AG08395 (cell line): ENCODE results near the gene MYRIP.
A peak's percentile ranks its signal among the peaks of the same experiment; 100 is the strongest.
"Not testable (repeated sequence)": the region's sequence is repeated elsewhere in the genome, so short reads cannot be mapped to it uniquely, and the experiment has no call there.

Source experiments
- DNase-seq: peaks from one replicate; pipeline ENCODE4 v3.0.0; 2012; ENCODE audit warnings: mixed read lengths, low spot score

The MYRIP gene

DNA sequence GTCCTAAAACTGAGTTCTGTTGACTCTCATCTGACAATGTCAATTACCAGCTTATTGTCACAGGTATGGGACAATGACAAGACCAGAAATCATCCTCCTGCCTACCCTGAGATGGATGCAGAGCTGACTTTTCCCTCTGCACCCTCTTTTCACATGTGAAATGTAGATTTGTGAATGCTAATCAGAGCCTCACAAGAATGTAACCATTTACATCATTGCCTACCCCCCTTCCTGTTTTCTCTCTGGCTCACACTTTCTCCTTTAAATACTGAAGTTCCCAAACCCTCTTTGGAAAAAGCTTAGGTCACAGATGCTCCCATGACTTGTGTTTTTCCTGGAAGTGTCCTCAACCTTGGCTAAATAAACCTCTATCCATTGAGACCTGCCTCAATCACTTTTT, 228.2 kb downstream of the MYRIP start:
- no peak for DNase-seq

DNA sequence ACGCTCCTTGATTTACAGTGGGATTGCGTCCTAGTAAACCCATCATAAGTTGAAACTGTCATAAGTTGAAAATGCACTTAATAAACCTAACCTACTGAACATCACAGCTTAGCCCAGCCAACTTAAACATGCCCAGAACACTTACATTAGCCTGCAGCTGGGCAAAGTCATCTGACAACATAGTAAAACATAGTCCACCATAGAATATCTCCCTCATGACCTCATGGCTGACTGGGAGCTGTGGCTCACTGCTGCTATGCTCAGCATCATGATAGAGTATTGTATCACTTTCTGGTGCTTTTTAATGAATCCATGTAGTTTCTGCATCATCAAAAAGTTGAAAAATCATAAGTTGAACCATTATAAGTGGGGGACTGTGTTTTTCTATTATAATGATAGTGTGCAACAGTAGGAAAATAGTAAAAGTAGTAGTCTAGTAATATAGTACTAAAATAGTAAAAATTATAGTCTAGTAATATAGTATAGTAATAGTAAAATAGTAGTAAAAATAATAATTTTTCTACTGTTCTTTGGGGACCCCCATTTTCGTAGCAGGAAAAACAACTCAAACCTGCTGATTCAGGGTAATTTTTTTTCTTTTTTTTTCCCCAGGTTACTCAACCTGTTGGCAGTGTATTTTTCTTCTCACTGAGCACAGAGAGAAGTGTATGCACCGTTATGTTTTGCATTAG, 233.5 kb downstream of the MYRIP start:
- DNase-seq: no peak

DNA sequence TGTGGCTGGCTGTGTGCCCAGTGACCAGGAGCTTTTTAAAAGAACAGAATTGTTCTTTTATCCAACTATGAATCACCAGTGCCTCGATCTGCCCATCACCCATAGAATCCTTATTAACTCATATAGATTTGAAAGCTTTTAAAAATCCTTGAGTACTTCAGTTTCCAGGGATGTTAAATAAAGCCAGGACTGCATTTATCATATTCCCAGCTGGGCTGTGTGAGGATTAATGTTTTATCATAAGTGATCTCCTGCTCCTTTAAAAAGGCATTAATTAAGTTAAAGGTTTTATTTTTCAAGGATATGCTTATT, 234.0 kb downstream of the MYRIP start:
- DNase-seq: peak; percentile 10

DNA sequence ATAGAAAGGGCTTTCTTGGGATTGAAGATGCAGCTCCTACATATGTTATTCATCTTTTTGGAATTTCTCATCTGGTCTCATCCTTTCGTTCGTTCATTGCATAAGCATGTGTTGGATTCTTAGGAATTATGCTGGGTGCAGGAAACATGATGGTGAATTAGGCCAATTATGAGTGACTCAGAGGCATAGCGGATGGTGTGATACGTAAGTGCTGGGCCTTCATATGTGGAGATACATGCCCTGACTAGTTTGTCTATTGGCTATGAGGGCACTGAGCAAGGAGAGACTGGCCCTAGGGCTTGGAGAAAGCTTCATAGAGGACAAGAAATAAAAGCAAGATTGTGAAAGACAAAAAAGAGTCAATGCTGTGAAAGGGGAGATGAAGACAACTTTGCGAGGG, 235.1 kb downstream of the MYRIP start:
- DNase-seq: peak; percentile 76

DNA sequence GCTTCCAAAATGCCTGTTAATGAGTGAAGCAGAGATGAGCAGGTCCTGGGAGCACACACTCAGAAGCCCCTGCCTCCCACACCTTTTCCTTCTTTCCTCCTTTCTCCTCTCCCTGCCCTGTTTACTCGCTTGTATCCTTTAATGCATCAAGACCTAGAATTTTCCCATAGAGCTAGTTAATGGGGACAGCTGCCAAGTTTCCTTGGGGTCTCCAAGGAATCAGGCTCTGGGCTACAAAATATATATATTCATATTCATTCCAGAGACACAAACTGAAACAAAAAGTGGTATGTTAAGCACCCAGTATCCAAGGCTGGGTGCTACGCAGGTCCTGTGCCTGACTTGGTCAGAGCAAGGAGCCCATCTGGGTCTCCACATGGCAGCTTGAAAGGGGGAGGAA, 235.6 kb downstream of the MYRIP start:
- no peak for DNase-seq

DNA sequence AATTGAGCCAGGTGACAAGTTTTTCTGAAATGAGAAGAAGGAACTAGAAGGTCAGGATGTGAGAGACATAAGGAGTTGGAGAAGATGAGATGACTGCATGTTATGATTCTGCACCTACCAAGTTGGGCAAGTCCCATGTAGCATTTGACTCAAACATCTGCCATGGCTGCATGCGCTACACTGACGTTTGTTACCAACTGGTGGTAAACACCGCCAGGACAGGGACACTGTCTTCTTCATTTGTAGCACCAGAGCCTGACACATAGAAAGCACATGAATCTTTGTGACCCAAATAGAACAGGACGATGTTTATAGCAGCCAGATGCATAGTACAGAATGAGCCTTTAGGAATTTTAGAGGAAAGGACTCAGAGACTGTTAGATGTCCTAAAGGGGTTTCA, 236.7 kb downstream of the MYRIP start:
- no peak for DNase-seq

DNA sequence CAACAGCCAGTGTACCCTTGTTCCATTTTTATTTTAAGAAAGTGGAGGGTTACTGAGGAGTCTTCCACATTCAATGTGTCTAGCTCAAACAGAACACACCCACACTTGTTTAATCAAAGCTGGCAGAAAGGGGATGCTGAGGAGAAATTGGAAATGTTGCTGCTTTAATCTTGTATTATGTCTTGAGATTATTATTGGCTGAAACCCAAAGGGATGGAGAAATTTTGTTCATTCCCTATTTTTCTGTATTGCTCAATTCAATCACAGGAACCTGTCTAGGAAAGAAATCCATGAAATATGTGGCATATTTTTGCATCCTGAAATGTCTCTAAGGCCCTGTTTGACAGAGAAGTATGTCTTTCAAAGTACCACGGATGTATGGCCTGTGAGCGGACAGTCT, 238.0 kb downstream of the MYRIP start:
- DNase-seq: no peak

DNA sequence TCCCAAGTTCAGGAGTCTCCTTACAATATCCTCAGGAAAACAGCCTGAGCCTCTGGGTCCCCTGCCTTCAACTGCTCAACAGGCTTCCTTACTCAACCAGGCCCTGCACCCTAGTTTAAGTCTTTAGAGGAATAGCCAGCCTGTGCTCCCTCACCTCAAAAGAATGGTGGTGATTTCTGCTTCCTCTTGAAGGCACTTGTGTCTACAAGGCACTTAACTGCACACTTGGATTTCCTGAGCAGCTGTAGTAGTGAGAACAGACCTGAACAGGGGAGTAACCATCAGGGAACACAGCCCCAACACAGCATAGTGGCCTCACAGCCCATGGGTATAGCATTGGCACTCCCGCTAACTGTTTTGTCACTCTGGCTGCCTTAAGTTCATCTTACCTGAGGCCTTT, 244.3 kb downstream of the MYRIP start:
- no peak for DNase-seq

DNA sequence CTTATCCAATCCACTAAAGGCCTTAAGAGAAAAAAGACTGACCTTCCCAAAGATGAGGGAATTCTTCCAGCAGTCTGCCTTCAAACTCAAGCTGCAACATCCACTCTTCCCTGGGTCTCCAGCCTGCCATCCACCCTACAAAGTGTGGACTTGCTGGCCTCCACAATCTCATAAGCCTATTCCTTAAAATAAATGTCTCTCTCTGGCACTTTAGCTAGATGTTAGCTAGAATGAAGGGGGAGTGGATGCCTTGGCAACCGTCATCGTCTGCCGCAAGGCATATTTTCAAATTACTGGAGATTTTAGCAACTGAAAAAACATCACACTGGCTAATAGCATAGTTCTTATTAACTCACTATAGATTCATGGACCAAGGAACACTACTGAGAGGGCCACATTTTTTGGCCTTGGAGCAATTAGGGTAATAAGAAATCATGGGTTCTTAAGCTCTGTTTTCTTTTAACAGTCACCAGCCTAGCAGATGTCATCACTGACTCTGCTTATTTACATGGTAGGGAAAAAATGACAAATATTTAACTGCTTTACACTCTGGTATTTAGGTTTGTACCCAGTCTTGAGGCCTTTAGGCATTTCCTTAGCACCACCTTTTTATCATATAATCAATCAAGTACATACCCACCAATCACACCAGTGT, 245.3 kb downstream of the MYRIP start:
- DNase-seq: peak; percentile 45

DNA sequence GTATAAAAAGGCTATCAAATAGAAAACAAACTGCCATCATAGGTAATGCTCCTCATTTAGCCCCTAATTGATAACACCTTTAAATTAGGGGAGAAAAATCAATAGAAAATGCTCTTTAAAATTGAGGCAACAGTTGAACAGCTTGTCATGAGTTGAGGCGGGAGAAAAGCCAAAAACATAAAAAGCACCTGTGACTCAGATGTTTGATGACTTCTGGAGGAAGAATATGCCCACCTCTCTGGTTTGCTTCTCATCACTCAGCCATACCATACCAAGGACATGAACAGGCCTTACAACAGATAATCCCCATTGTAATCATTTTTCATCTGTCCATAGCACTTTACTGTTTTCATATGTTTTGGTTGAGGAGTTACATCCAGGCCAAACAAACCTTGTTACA, 246.0 kb downstream of the MYRIP start:
- DNase-seq: no peak

DNA sequence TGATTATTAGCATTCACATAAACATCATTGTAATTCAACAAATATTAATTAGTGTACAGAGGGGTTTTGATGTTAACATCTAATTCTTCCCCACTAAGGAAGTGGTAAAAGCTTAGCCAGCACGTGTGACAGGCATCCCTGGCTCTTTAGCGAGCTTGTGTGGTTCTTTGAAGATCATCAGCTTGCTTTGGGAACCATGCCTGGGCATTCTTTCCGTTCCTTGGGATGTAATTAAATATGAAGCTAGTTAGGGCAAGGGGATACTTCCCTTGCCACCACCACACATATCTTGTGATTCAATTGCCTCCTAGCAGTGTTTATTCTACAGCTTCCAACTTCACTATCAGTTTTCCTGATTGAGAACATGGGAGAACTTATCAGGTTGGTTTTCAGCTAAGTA, 246.5 kb downstream of the MYRIP start:
- DNase-seq: no peak

DNA sequence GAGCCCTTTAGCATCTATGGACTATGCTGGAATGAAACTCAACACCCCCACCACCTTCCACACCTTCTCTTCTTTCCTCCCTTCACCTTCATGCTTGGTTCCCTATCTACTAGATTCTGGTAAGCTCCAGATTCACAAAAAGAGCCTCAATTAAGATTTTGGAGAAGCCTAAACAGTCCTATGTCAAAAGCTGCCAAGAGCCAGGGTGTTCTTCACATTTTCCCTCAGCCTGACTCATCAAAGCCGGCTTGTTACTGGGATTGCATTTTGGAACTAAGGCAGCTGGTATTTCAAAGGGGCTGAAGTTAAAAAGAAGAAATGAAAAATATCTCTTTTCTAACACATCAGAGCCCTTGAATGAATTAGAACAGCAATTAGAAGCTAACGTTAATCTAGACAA, 247.7 kb downstream of the MYRIP start:
- peak; percentile 51 for DNase-seq

DNA sequence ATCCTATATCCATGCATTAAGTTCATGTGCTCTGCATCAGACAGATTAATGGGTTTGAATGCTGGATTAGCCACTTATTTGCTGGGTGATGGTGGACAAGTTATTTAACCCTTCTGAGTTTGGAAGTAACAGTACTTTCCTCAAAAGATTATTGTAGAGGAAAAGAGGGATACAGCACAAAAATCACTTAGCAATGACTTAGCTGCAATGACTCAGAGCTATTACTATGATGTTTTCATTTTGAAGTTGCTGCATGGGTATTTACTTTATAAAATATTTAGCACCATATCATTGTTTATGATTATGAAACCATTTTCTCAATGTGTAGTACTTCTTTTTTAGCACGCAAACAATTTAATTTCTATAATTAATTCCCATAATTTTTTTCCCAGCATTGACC, 248.4 kb downstream of the MYRIP start:
- DNase-seq: no peak

DNA sequence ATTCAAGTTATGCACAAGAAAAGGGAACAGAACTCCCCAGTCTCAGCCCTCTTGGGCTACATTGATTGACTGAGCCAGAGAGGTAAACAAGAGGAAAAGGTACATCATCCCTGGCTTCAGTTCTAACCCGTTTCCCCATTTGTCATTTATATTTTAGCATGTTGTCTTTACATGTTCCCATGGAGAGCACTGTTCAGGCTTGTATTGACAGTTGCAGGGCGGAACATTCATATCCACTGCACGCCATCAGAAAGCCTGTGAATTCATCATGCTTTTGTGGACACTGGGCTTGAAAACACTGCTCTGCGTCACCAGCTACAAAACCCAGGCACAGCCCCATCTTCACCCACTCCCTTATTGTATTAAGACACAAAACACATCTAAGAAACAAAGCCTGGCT, 259.2 kb downstream of the MYRIP start:
- DNase-seq: no peak

DNA sequence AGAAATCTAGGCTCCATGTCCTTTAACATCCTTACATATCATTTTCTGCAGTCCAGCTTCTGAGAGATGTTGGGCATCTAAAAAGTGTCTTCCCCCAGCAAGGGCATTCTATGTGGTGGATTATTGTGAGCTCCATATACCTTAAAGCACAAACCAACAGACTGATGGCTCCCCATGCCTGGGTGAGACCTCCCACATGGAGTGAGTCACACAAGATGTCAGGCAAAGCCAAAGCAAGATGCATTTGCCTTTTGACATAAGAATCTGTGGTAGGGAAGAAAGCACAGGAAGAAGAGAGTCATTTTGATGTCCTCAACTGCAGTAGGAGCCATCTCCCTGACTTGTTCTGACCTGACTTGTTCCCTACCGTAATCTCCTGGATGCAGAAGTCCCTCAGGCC, 261.4 kb downstream of the MYRIP start:
- no peak for DNase-seq

DNA sequence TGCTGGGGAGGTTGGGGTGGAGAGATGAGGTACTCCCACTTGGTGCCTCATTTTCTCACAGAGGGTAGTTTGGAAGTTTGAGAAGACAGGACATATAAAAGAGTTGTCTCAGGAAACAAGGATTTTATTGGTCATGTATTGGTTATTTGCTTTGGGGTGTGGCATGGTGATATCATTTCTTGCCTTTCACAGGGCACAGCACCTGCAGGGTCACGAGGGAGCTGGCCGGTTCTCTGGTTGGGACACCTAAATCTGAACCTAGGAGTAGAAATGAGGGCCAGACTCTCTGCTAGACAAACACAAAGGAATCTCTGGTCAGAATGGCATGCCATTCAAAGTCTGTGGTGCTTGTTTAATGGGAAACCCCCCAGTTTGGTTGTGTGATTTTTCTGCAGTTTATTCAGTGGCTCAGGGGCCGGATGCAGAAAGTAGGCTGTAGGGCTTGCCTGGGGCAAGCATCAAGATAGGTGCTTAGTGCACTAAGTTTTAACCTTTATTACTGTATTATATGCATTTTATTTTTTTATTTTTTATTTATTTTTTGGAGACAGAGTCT, 262.4 kb downstream of the MYRIP start:
- DNase-seq: no peak

DNA sequence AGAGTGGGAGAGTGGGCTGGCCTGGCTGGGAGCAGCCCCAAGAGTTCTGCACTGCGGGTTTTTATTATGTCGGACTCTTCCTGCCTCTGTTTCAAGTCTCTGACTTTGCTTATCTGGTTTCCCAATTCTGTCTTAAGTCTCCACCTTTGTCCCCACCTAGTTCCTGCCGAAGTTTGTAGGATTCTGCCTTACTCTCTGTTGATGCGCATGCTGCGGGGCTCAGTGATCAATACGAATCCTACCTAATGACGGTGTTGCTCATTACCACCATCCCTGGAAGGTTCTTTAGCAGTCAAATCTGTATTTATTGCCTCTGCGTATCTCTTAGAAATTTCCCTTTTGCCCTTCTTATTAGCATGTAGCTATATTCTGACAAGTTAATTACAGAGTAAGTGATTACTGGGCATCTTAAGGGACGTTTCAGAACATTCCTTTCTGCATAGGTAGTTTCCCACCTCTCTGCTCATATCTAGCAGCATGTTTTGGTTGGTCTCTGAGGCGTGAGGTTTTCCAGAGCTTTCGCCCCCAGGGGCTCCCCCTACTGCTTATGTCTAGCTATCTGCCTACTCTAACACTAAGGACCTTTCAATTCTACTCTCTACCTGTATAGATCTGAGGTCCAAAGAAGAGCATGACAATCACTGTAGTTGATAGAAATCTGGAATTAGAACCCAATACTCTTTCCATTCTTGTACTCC, 264.1 kb downstream of the MYRIP start:
- DNase-seq: no peak

DNA sequence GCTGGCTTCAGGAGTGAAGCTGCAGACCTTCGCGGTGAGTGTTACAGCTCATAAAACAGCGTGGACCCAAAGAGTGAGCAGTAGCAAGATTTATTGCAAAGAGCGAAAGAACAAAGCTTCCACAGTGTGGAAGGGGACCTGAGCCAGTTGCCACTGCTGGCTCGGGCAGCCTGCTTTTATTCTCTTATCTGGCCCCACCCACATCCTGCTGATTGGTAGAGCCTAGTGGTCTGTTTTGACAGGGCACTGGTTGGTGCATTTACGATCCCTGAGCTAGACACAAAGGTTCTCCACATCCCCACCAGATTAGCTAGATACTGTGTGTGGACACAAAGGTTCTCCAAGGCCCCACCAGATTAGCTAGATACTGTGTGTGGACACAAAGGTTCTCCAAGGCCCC, 267.7 kb downstream of the MYRIP start:
- not testable (repeated sequence) for DNase-seq

DNA sequence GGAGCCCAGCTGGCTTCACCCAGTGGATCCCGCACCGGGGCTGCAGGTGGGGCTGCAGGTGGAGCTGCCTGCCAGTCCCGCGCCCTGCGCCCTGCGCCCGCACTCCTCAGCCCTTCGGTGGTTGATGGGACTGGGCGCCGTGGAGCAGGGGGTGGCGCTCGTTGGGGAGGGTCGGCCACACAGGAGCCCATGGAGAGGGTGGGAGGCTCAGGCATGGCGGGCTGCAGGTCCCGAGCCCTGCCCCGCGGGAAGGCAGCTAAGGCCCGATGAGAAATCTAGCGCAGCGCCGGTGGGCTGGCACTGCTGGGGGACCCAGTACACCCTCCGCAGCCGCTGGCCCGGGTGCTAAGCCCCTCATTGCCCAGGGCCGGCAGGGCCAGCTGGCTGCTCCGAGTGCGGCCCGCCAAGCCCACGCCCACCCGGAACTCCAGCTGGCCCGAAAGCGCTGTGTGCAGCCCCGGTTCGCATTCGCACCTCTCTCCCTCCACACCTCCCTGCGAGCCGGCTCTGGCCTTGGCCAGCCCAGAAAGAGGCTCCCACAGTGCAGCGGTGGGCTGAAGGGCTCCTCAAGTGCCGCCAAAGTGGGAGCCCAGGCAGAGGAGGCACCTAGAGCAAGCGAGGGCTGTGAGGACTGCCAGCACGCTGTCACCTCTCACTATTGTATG, 268.6 kb downstream of the MYRIP start:
- DNase-seq: not testable (repeated sequence)

DNA sequence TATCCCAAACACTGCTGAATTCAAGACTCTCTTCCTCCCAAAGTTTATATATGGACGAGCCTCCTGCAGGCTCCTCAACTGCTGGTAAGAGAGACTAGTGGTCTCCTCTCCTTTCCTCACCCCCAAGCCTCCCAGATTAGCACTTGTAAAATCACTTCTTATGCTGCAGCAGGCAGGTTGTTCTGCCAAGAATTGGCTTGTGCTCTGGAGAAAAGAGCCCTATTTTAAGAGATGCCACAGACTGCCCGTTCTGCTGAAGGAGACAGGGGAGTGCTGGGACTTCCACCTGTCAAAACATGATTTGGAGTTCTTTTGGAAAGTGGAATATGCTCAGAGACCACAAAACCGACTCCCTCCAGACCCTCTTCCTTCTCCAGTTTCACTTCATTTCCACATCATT, 269.2 kb downstream of the MYRIP start:
- no peak for DNase-seq

DNA sequence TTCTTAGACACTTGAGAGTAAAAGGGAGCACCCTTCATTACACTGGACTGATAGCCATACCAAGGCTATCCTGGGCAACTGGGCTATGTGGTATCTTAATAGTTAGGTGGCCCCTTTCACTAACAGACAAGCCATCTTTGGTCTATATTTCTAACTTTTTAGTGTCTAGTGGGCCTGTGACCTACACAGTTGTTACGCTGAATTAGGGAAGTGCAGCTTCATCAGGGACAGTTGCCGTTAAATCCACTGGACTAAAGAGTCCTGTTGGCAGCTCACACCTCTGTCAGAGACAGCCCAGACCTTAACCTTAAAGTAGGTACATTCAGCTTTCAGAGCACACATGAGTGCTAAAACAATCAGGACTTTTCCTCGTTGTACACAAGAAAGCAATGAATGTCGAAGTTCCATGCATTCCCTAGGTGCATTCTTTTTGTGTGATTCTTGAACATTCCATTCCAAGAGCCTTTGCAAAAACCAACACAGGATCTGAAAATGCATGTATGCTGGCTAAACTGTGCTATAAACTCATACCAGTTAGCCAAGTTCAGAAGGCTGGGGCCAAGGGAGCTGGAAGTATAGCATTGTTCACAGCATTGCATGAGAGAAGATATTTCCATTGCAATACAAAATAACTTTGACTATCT, 269.9 kb downstream of the MYRIP start:
- DNase-seq: peak; percentile 62

DNA sequence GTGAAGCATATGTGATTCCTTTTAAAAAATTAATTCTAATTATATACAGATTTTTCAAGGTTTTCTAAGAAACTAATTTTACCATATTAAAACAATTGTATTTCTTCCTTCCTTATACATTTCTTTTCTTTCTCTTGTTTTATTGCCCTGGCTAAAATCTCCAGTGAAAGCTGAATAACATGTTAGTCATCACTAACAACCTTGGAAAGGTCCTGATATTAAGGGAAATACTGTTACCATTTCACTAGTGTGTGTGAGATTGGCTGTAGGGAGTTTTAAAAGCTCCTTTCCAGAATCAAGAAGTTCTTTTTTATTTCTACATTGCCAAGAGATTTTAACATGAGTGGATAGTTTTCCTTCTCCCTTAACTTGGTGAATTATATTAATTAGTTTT, 270.4 kb downstream of the MYRIP start:
- DNase-seq: peak; percentile 22
